AG04450 (cell line): ENCODE data around the gene IRX6. TPM values are rescaled to one million over a fixed set of nuclear protein-coding genes. Genes with fewer than 3 reads are reported as not detected.

Source experiments
- CTCF ChIA-PET: fragments of 300-600, 350-600 bp; formaldehyde crosslinking; extraction: SDS; loops from one replicate; lab custom pipeline; 2022; ENCODE audit warnings: antibody characterized with exemption, inconsistent platforms; lab: Charles Lee
- POLR2A ChIA-PET: fragments of 350-600 bp; formaldehyde crosslinking; extraction: SDS; loops from one replicate; lab custom pipeline; 2021; ENCODE audit warnings: antibody characterized with exemption, inconsistent platforms; lab: Yijun Ruan, JAX
- DNase-seq: peaks from one replicate; pipeline ENCODE4 v3.0.0-alpha.2; 2011; ENCODE audit warnings: low read depth, low spot score
- H3K27ac ChIP-seq: one replicate; pipeline ENCODE4 v1.5.1; 2012; ENCODE audit warnings: low read depth, low read length, control low read depth
- H3K27me3 ChIP-seq: one replicate; pipeline ENCODE4 v1.6.0; 2012; ENCODE audit warnings: low read length; ENCODE audit not compliant: control insufficient read depth, insufficient read depth
- H3K4me3 ChIP-seq: 2 replicates; pipeline ENCODE4 v1.5.1; 2011; ENCODE audit warnings: mild to moderate bottlenecking, low read depth, low read length, control low read depth
- H3K9me3 ChIP-seq: 2 replicates; pipeline ENCODE4 v1.5.1; 2012; ENCODE audit warnings: low read length; ENCODE audit not compliant: control insufficient read depth, insufficient read depth
- CTCF ChIP-seq: IDR thresholded peaks from 2 replicates; pipeline ENCODE4 v1.5.1; 2011; ENCODE audit warnings: low read depth, low read length, control low read depth, inconsistent platforms
- polyA plus RNA-seq: library from polyadenylated mRNA; depleted of rRNA; stranded (reverse); fragments of >200 nt; gene quantifications from 2 replicates; pipeline ENCODE4 v1.2.3, GENCODE V29; 2011

The IRX6 gene
- polyA plus RNA-seq, 1 experiment, result not detected

GRCh38 chr16:55357241-55357640 is 33.2 kb downstream of the IRX6 start:
- no peak for TF ChIP-seq CTCF
- no peaks in the 10 kb centered on the region for H3K27me3 ChIP-seq
- POLR2A ChIA-PET, result no interaction called here

GRCh38 chr16:55359946-55360345 is 35.9 kb downstream of the IRX6 start:
- CTCF ChIA-PET, result interaction anchor here (0.8 kb wide), 2 partner anchors 12 to 105 kb away, joined by 3 read pairs; no protein-coding TSS in a partner anchor
- no peaks in the 10 kb centered on the region for H3K27me3 ChIP-seq
- TF ChIP-seq CTCF, result no peak
- POLR2A ChIA-PET, result no interaction called here
- no peak overlapping the region for H3K27ac ChIP-seq
- H3K4me3 ChIP-seq, result no peak overlapping the region
- H3K9me3 ChIP-seq, result no peaks in the 10 kb centered on the region
- DNase-seq, result no peak

More at GRCh38 chr16:55357241-55357640, 33.2 kb downstream of the IRX6 start:
- H3K27ac ChIP-seq, result no peak overlapping the region
- no peak for DNase-seq
- CTCF ChIA-PET, result no interaction called here
- no peak overlapping the region for H3K4me3 ChIP-seq
- no peaks in the 10 kb centered on the region for H3K9me3 ChIP-seq

GRCh38 chr16:55364811-55365210 is 40.8 kb downstream of the IRX6 start:
- CTCF ChIA-PET, result no interaction called here
- POLR2A ChIA-PET, result no interaction called here

GRCh38 chr16:55367301-55367811 is 43.4 kb downstream of the IRX6 start:
- Histone ChIP-seq H3K27ac (no peak overlapping the region), H3K4me3 (no peak overlapping the region), H3K9me3 (no peaks in the 10 kb centered on the region), H3K27me3 (peaks cover 19% of the 10 kb centered on the region)
- POLR2A ChIA-PET, result no interaction called here
- no peak for DNase-seq
- TF ChIP-seq CTCF, result no peak
- CTCF ChIA-PET, result no interaction called here

More at GRCh38 chr16:55364811-55365210, 40.8 kb downstream of the IRX6 start:
- no peak for TF ChIP-seq CTCF
- Histone ChIP-seq H3K27ac (no peak overlapping the region), H3K4me3 (no peak overlapping the region), H3K9me3 (no peaks in the 10 kb centered on the region), H3K27me3 (peaks cover 2% of the 10 kb centered on the region)
- no peak for DNase-seq

- Histone ChIP-seq H3K27ac (no peak overlapping the region), H3K27me3 (peaks cover 19% of the 10 kb centered on the region), H3K9me3 (no peaks in the 10 kb centered on the region), H3K4me3 (no peak overlapping the region)
- no peak for DNase-seq
- CTCF ChIA-PET, result no interaction called here
- no peak for TF ChIP-seq CTCF
- POLR2A ChIA-PET, result no interaction called here
These were observed 44.0 kb downstream of the IRX6 start for GRCh38 chr16:55367866-55368603.
